GM19193 (cell line): ENCODE data around the gene BLMH.

ENCODE experiments used
- POLR2A ChIP-seq: IDR thresholded peaks from 4 replicates; pipeline ENCODE4 v1.6.1; 2011; ENCODE audit not compliant: insufficient read depth, insufficient read length; ENCODE audit errors: extremely low read depth

Gene BLMH

DNA sequence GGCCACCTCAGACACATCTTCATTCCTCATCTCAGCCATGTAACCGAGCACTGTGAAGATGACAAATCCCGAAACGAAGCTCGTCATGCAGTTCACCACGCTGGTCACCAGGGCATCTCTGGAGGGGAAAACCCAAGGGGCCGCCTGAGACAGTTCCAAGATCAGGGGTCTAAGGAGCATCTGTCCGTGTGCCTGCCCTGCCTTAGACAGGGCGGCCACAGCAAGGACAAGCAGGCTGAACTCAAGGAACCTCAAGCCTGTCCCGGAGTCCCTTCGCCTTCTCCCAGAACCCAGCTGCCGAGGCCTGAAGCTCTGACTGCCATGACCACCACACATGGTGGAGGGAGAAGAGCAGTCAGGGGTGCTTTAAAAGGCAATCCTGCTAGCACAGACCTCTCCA, 79.0 kb downstream of the BLMH start:
- peak; percentile 53 for TF ChIP-seq POLR2A

GRCh38 chr17:30211371-30211770, 80.4 kb downstream of the BLMH start:
- TF ChIP-seq POLR2A: no peak

- TF ChIP-seq POLR2A: no peak
Measured at GRCh38 chr17:30210901-30211300, 80.8 kb downstream of the BLMH start.

DNA sequence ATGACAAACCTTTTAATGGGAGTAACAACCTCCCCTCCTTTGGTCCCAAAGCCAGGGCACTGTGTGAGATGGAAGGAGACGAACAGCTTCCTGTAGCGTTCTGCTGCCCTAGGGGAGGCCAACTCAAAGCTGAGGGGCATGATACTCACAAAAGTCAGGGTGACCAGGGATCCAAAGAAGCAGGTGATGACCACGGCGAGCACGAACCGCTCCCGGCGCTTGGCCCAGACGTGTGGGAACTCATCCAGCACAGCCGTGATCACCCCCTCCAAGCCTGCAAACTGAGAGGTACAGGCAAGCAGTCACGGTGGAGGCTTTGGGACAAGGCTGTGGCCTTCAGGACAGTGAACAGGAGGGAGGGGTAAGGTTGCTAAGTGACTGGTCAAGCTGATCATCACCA, 81.4 kb downstream of the BLMH start:
- no peak for TF ChIP-seq POLR2A

DNA sequence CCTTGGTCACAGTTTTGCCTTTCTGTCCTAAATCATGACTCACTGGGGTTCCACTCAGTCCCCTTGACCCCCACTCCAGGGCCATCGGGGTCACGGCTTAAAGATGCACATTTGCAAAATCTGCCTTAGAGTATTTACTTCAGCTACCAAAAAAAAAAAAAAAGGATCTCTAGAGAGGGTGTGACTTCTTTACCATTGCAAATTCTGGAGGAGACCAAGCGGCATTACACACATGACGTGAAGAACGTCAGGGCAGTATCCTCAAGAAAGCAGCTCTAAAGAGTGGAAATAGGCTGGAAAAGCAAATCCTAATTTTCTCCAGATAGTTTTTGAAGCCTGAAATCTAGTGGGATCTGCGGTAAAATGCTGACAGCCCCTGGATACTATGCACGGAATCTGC, 81.8 kb downstream of the BLMH start:
- TF ChIP-seq POLR2A: no peak

GRCh38 chr17:30208214-30208613, 83.5 kb downstream of the BLMH start:
- no peak for TF ChIP-seq POLR2A

DNA sequence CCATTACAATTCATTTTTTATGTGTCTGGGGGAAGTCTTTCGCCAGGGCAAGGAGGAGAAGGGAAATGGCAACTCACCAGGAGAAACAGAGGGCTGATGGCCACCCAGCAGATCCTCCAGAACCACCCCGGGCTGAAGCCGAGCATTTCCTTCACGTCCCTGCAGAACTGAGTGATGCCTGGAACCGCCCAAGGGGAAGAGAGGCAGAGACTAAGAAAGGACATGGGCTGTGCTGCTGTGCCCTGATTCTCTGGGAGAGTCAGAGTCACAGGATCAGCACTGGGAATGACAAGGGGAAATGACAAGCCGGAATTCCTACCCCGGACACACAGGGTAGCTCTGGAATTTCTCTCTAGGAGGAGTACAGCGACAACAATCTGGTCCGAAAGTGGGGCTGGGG, 84.1 kb downstream of the BLMH start:
- TF ChIP-seq POLR2A: no peak

- TF ChIP-seq POLR2A: no peak
Measured at GRCh38 chr17:30203471-30203981, 88.2 kb downstream of the BLMH start.

- no peak for TF ChIP-seq POLR2A
Measured at GRCh38 chr17:30200106-30200505, 91.6 kb downstream of the BLMH start.

DNA sequence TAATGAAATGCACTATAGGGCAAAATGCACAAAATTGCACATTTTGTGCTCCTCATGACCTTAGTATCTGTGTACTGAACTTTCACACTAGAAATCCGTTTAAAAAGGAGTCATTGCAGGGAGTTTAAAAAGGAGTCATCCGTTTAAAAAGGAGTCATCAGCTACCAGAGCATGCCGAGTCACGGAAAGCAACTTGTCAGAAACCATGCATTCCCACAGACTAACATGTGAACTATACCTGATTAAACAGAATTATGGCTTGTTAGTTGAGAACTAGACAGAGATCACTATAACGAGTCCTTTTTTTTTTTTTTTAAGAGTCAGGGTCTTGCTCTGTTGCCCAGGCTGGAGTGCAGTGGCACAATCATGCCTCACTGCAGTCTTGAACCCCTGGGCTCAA, 92.1 kb downstream of the BLMH start:
- TF ChIP-seq POLR2A: no peak
